K562 (cell line): ENCODE data around the gene ACOX1. TPM values are rescaled to one million over a fixed set of nuclear protein-coding genes. Genes with fewer than 3 reads are reported as not detected.

Experiments used
- ATAC-seq: fragments of 200-7000 bp; cut with Tn5 transposase; 3 replicates; pipeline ENCODE4 v1.9.1; 2020; ENCODE audit warnings: moderate library complexity
- BruUV-seq: library from RNA; stranded (reverse); fragments of 400-500 nt; replicated peaks from 2 replicates; lab custom pipeline; 2021; lab: Mats Ljungman, UMichigan
- CTCF ChIA-PET: fragments of 300-600 bp; formaldehyde crosslinking; extraction: SDS; loops from one replicate; lab custom pipeline; 2021; ENCODE audit warnings: low intra/inter-chr PET ratio; lab: Yijun Ruan, JAX
- POLR2A ChIA-PET: fragments of 300-600, 350-650 bp; sonication (Branson Sonifier 250); formaldehyde crosslinking; extraction: SDS; loops from one replicate; lab custom pipeline; 2021; ENCODE audit warnings: antibody characterized with exemption, inconsistent platforms; lab: Yijun Ruan, JAX
- DNase-seq, 4 experiments: peaks; one replicate each; pipeline versions ENCODE4 v3.0.0 to v3.0.0-alpha.2; 2011 to 2018; ENCODE audit warnings: low spot score in 3 of 4, mixed read lengths in 3 of 4; ENCODE audit errors: extremely low read depth in 1 of 4
- FAIRE-seq: peaks from 2 replicates; lab custom pipeline; 2011; peaks lifted over from hg19 to GRCh38; lab: Jason Lieb, UNC
- H2AFZ ChIP-seq: 2 replicates; pipeline ENCODE4 v1.6.0; 2011; ENCODE audit warnings: low read depth, low read length, control low read depth, inconsistent platforms
- H3K27ac ChIP-seq: fragments of 200-600 bp; 3 replicates; pipeline ENCODE4 v1.8.0; 2011; ENCODE audit warnings: low read depth, mild to moderate bottlenecking, control low read depth, inconsistent platforms, low read length, moderate library complexity, mixed read lengths; ENCODE audit errors: extremely low read depth
- H3K27me3 ChIP-seq, 2 experiments: fragments of 300-600 bp in 1 of 2; 2 replicates in 1 of 2; 3 replicates in 1 of 2; pipeline versions ENCODE4 v1.6.0 to v1.8.0; 2011; ENCODE audit warnings: inconsistent platforms in 2 of 2, low read length in 2 of 2, mild to moderate bottlenecking in 1 of 2, mixed read lengths in 1 of 2, moderate library complexity in 1 of 2; ENCODE audit not compliant: control insufficient read depth in 2 of 2, insufficient read depth in 2 of 2
- H3K36me3 ChIP-seq: fragments of 300-600 bp; 3 replicates; pipeline ENCODE4 v1.8.0; 2011; ENCODE audit warnings: mild to moderate bottlenecking, low read length, inconsistent platforms; ENCODE audit not compliant: control insufficient read depth, insufficient read depth
- H3K4me1 ChIP-seq, 2 experiments: fragments of 200-600 bp in 1 of 2; replicated peaks in 1 of 2; 2 replicates in 1 of 2; 3 replicates in 1 of 2; pipeline versions ENCODE4 v1.5.1 to v1.8.0; 2011; ENCODE audit warnings: inconsistent platforms in 2 of 2, low read length in 2 of 2, mild to moderate bottlenecking in 1 of 2, mixed read lengths in 1 of 2, moderate library complexity in 1 of 2; ENCODE audit not compliant: control insufficient read depth in 2 of 2, insufficient read depth in 2 of 2
- H3K4me2 ChIP-seq: 2 replicates; pipeline ENCODE4 v1.6.1; 2011; ENCODE audit warnings: low read length, control low read depth, inconsistent platforms, mixed read lengths; ENCODE audit not compliant: insufficient read depth
- H3K4me3 ChIP-seq: fragments of 200-600 bp; sonication (generic), shearing (Covaris generic); 2 replicates; pipeline ENCODE4 v1.5.1; 2016; ENCODE audit warnings: control low read depth, inconsistent platforms
- H3K79me2 ChIP-seq: fragments of 200-600 bp; 3 replicates; pipeline ENCODE4 v1.8.0; 2011; ENCODE audit warnings: low read length, inconsistent platforms; ENCODE audit not compliant: control insufficient read depth, insufficient read depth
- H3K9ac ChIP-seq, 2 experiments: 2 replicates each; pipeline versions ENCODE4 v1.6.0 to v1.6.1; 2011; ENCODE audit warnings: low read depth in 2 of 2, low read length in 2 of 2, control low read depth in 1 of 2, inconsistent platforms in 1 of 2, mild to moderate bottlenecking in 1 of 2, mixed read lengths in 1 of 2; ENCODE audit not compliant: insufficient read depth in 1 of 2
- H3K9me1 ChIP-seq: one replicate; pipeline ENCODE4 v1.6.0; 2011; ENCODE audit warnings: inconsistent platforms, mild to moderate bottlenecking, low read length, moderate library complexity; ENCODE audit not compliant: control insufficient read depth, insufficient read depth
- H3K9me3 ChIP-seq: replicated peaks from 2 replicates; pipeline ENCODE4 v1.5.1; 2011; ENCODE audit warnings: low read depth, low read length, inconsistent platforms; ENCODE audit not compliant: control insufficient read depth, insufficient read depth
- H4K20me1 ChIP-seq: replicated peaks from 2 replicates; pipeline ENCODE4 v1.6.1; 2011; ENCODE audit warnings: low read length, inconsistent platforms, mixed read lengths; ENCODE audit not compliant: control insufficient read depth, insufficient read depth
- DMBX1 ChIP-seq: fragments of 250-450 bp; sonication (Bioruptor Pico); IDR thresholded peaks from 2 replicates; pipeline ENCODE4 v1.8.0; 2022; ENCODE audit warnings: inconsistent platforms, mild to moderate bottlenecking, moderate library complexity, borderline replicate concordance
- ILK ChIP-seq: fragments of 450-650 bp; IDR thresholded peaks from 2 replicates; pipeline ENCODE4 v1.6.1; 2016; ENCODE audit warnings: missing genetic modification characterization, low read depth, mild to moderate bottlenecking, missing compliant biosample characterization, moderate library complexity, borderline replicate concordance
- MAZ ChIP-seq, 2 experiments: fragments of 450-650 bp in 1 of 2; sonication (generic) in 1 of 2; formaldehyde crosslinking; IDR thresholded peaks in 1 of 2; conservative IDR thresholded peaks in 1 of 2; 2 replicates each; pipeline versions ENCODE4 v1.4.0 to v1.5.0; 2020; ENCODE audit warnings: mild to moderate bottlenecking in 1 of 2, missing genetic modification reagents in 1 of 2
- MYC ChIP-seq, 2 experiments: fragments of 250-450 bp in 1 of 2; sonication (Bioruptor Pico) in 1 of 2; IDR thresholded peaks; 2 replicates each; pipeline versions ENCODE4 v1.5.1 to v1.6.1; 2012 to 2021; ENCODE audit warnings: low read depth in 2 of 2, borderline replicate concordance in 1 of 2, improper control_type of control experiment in 1 of 2, low read length in 1 of 2, mild to moderate bottlenecking in 1 of 2, moderate library complexity in 1 of 2
- NRF1 ChIP-seq, 2 experiments: fragments of 450-650 bp; IDR thresholded peaks in 1 of 2; conservative IDR thresholded peaks in 1 of 2; 2 replicates each; pipeline ENCODE4 v1.6.1; 2014; ENCODE audit warnings: mild to moderate bottlenecking in 2 of 2
- PHF21A ChIP-seq: fragments of 450-650 bp; IDR thresholded peaks from 2 replicates; pipeline ENCODE4 v1.6.1; 2017; ENCODE audit warnings: low read depth, borderline replicate concordance
- ZBED1 ChIP-seq: IDR thresholded peaks from 2 replicates; pipeline ENCODE4 v1.6.1; 2014
- ZNF184 ChIP-seq: sonication (generic); formaldehyde crosslinking; IDR thresholded peaks from 2 replicates; pipeline ENCODE4 v1.5.0; 2020; ENCODE audit warnings: missing genetic modification reagents
- ZNF696 ChIP-seq: fragments of 250-450 bp; sonication (Bioruptor Pico); conservative IDR thresholded peaks from 2 replicates; pipeline ENCODE4 v1.4.0; 2020; ENCODE audit warnings: mild to moderate bottlenecking, moderate library complexity
- WGBS: fragments of 100-300 bp; shearing (Covaris generic); methylation state at CpG from one replicate; pipeline ENCODE4 v1.1.6; 2016; ENCODE audit warnings: low coverage, mixed read lengths; ENCODE audit not compliant: insufficient coverage; ENCODE audit errors: missing lambda C conversion rate; 5-methylcytosine and 5-hydroxymethylcytosine counted together
- in situ Hi-C: fragments of 300-500 bp; cut with MboI; formaldehyde crosslinking; loops from 4 replicates; pipeline ENCODE4 v1.15.0; 2018; ENCODE audit warnings: inconsistent platforms, mixed read lengths
- intact Hi-C: fragments of 100-400 bp; cut with micrococcal nuclease; formaldehyde crosslinking; loops from 2 replicates; pipeline ENCODE4 v1.14.2; 2022
- polyA plus RNA-seq, 8 experiments: library from polyadenylated mRNA; depleted of rRNA in 4 of 8; stranded (reverse) in 5 of 8; unstranded in 3 of 8; fragments of >200 nt; fragmentation: Nextera tagmentation in 2 of 8; fragmentation: Illumina TruSeq in 1 of 8; extraction: Ambion mirVana in 2 of 8; extraction: Trizol in 1 of 8; gene quantifications; 2 replicates each; pipeline versions ENCODE4 v1.2.1 to v1.2.3, GENCODE V29; 2011 to 2014; ENCODE audit warnings: inconsistent platforms in 1 of 8, missing spikeins in 1 of 8
- total RNA-seq, 7 experiments: library from RNA; depleted of rRNA in 6 of 7; stranded (reverse); fragments of >200 nt in 6 of 7; fragmentation: Illumina TruSeq in 2 of 7; extraction: Trizol in 2 of 7; gene quantifications; 2 replicates each; pipeline versions ENCODE4 v1.2.1 to v1.2.3, GENCODE V29; 2011 to 2021; ENCODE audit warnings: low replicate concordance in 1 of 7
- TF ChIP-seq, protein P1 (sequence below): sonication (generic); formaldehyde crosslinking; IDR thresholded peaks from 2 replicates; pipeline ENCODE4 v1.8.1; 2023; ENCODE audit warnings: missing genetic modification reagents, mild to moderate bottlenecking, borderline replicate concordance
- TF ChIP-seq, protein P2 (sequence below), 2 experiments: fragments of 450-650 bp in 1 of 2; sonication (generic) in 1 of 2; formaldehyde crosslinking in 1 of 2; IDR thresholded peaks in 1 of 2; conservative IDR thresholded peaks in 1 of 2; 2 replicates each; pipeline versions ENCODE4 v1.6.1 to v1.8.1; 2016 to 2023; ENCODE audit warnings: mild to moderate bottlenecking in 2 of 2, moderate library complexity in 2 of 2, inconsistent platforms in 1 of 2, missing genetic modification reagents in 1 of 2
- TF ChIP-seq, protein P3 (sequence below): fragments of 450-650 bp; IDR thresholded peaks from 2 replicates; pipeline ENCODE4 v1.6.1; 2018; ENCODE audit warnings: mild to moderate bottlenecking, low read depth; ENCODE audit not compliant: partially characterized antibody

ACOX1 gene
- total and polyA plus RNA-seq, 9 of the 15 experiments (the other 6 are each of a cell fraction or from before 2014, with no cell fraction given), result 7.8 to 24.1 (median 14.5) TPM

DNA sequence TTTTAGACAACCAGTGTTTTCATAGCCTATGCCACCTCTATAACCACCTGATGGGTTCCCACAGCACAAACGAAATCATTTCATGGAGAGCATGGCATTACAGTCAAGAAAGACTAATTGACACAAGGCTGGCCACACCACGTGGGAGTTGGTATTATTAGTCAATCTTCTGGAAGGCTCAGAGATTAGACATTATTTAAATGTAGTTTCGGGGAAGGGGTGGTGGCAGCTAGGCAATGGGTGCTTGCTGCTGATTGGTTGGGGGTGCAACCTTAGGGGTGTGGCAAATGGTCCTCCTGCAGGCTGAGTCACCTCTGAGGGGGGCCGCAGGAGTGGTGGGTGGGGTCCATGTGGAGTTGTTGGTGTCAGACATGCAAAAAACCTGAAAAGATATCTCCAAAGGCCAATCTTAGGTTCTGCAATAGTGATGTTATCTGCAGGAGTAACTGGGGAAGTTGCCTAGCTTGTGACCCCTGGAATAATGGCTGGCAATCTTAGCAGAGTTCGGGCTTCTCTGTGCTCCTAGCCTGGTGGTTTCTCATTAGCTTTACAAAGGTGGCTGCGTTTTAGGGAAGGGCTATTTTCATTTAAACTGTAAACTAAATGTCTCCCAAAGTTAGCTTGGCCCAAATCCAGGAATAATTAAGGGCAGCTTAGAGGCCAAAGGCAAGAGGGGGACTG, 4.7 kb upstream of the ACOX1 start:
- BruUV-seq, result no TSS peak
- peaks cover 23% of the 10 kb centered on the region for H3K79me2 ChIP-seq
- no peaks in the 10 kb centered on the region for H3K9me3 ChIP-seq
- peak overlapping the region; percentile 37 for H3K27ac ChIP-seq
- H3K9me1 ChIP-seq, result no peaks in the 10 kb centered on the region
- intact Hi-C loops, result no loop called here
- in situ Hi-C loops, result no loop called here
- H3K4me1 ChIP-seq, result peaks cover 25 to 33% of the 10 kb centered on the region in 2 experiments
- H3K9ac ChIP-seq, result peak overlapping the region in 1 of 2 experiments; percentile 4; a peak in 1 of 4 replicates
- DNase-seq, result peak; percentile 60 to 84 (median 74)
- H2AFZ ChIP-seq, result peak overlapping the region; percentile 78
- peak overlapping the region; percentile 61 for H3K4me2 ChIP-seq
- no peaks in the 10 kb centered on the region for H3K27me3 ChIP-seq
- no peak overlapping the region for H3K4me3 ChIP-seq
- ATAC-seq, result peak; percentile 32
- WGBS, result 2% methylated on average over 6 of the region's 6 CpGs
- peaks cover 9% of the 10 kb centered on the region; the same call in 1 of the 3 replicates for H3K36me3 ChIP-seq
- CTCF ChIA-PET, result no interaction called here
- no peaks in the 10 kb centered on the region for H4K20me1 ChIP-seq
- POLR2A ChIA-PET, result interaction anchor here (0.5 to 1.7 kb wide), 10 partner anchors 12 to 283 kb away, joined by 3 to 9 read pairs (median 3); partner anchors contain the start of gene CDK3
- FAIRE-seq, result peak; percentile 81
- no peak for TF ChIP-seq ZBED1
- TF ChIP-seq NRF1 (conservative IDR thresholded peaks at IDR 0.05 in 1 of 2, IDR thresholded peaks at IDR 0.05 in 1 of 2), result 0 out of 4 replicates have a peak, but pooled peaks of 1 of the 2 experiments have one; percentile 19
- peak in 1 of 2 experiments; percentile 36; a peak in 2 of 4 replicates for TF ChIP-seq MAZ (CRISPR knock-in tag; conservative IDR thresholded peaks at IDR 0.05 in 1 of 2, IDR thresholded peaks at IDR 0.05 in 1 of 2)
- no peak for TF ChIP-seq ZNF696 (CRISPR knock-in tag)
- TF ChIP-seq MYC (IDR thresholded peaks at IDR 0.05; ENCODE audit: low read depth, low read length), result peak; percentile 49; the same call in 1 of the 2 replicates
- TF ChIP-seq MYC (CRISPR knock-in tag; IDR thresholded peaks at IDR 0.05; ENCODE audit: borderline replicate concordance, low read depth), result no peak
- TF ChIP-seq, protein P1, sequence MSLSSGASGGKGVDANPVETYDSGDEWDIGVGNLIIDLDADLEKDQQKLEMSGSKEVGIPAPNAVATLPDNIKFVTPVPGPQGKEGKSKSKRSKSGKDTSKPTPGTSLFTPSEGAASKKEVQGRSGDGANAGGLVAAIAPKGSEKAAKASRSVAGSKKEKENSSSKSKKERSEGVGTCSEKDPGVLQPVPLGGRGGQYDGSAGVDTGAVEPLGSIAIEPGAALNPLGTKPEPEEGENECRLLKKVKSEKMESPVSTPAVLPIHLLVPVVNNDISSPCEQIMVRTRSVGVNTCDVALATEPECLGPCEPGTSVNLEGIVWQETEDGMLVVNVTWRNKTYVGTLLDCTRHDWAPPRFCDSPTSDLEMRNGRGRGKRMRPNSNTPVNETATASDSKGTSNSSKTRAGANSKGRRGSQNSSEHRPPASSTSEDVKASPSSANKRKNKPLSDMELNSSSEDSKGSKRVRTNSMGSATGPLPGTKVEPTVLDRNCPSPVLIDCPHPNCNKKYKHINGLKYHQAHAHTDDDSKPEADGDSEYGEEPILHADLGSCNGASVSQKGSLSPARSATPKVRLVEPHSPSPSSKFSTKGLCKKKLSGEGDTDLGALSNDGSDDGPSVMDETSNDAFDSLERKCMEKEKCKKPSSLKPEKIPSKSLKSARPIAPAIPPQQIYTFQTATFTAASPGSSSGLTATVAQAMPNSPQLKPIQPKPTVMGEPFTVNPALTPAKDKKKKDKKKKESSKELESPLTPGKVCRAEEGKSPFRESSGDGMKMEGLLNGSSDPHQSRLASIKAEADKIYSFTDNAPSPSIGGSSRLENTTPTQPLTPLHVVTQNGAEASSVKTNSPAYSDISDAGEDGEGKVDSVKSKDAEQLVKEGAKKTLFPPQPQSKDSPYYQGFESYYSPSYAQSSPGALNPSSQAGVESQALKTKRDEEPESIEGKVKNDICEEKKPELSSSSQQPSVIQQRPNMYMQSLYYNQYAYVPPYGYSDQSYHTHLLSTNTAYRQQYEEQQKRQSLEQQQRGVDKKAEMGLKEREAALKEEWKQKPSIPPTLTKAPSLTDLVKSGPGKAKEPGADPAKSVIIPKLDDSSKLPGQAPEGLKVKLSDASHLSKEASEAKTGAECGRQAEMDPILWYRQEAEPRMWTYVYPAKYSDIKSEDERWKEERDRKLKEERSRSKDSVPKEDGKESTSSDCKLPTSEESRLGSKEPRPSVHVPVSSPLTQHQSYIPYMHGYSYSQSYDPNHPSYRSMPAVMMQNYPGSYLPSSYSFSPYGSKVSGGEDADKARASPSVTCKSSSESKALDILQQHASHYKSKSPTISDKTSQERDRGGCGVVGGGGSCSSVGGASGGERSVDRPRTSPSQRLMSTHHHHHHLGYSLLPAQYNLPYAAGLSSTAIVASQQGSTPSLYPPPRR (CRISPR knock-in tag), result no peak
- no peak for TF ChIP-seq ILK (tag)
- TF ChIP-seq, protein P2, sequence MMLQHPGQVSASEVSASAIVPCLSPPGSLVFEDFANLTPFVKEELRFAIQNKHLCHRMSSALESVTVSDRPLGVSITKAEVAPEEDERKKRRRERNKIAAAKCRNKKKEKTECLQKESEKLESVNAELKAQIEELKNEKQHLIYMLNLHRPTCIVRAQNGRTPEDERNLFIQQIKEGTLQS (IDR thresholded peaks at IDR 0.05), result peak; percentile 80
- TF ChIP-seq, protein P2 (CRISPR knock-in tag; conservative IDR thresholded peaks at IDR 0.05), result no peak
- no peak for TF ChIP-seq ZNF184 (CRISPR knock-in tag)
- no peak for TF ChIP-seq PHF21A
- no peak for TF ChIP-seq DMBX1 (CRISPR knock-in tag)
- TF ChIP-seq, protein P3, sequence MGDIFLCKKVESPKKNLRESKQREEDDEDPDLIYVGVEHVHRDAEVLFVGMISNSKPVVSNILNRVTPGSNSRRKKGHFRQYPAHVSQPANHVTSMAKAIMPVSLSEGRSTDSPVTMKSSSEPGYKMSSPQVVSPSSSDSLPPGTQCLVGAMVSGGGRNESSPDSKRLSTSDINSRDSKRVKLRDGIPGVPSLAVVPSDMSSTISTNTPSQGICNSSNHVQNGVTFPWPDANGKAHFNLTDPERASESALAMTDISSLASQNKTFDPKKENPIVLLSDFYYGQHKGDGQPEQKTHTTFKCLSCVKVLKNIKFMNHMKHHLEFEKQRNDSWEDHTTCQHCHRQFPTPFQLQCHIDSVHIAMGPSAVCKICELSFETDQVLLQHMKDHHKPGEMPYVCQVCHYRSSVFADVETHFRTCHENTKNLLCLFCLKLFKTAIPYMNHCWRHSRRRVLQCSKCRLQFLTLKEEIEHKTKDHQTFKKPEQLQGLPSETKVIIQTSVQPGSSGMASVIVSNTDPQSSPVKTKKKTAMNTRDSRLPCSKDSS, result no peak
